Middle frontal gyrus (tissue), 1 donor: ENCODE results near the gene RLN2.
"Not testable (repeated sequence)": the region's sequence is repeated elsewhere in the genome, so short reads cannot be mapped to it uniquely, and the experiment has no call there.

Source experiments
- DNase-seq: peaks from one replicate; pipeline ENCODE4 v3.0.0-alpha.2; 2015; ENCODE audit warnings: low spot score; ENCODE audit errors: extremely low spot score

RLN2 gene

GRCh38 chr9:5303840-5304795 lies at the start of gene RLN2:
RLN2 (minus strand) TSS chr9:5304716; CDS start chr9:5304580, 136 bp downstream.
- not testable (repeated sequence) for DNase-seq

- DNase-seq, result no peak
Observed at GRCh38 chr9:5354184-5354583, 49.7 kb upstream of the RLN2 start.

GRCh38 chr9:5352637-5353248 lies 48.2 kb upstream of the RLN2 start:
- no peak for DNase-seq

GRCh38 chr9:5338992-5339981 lies 34.8 kb upstream of the RLN2 start, which contains the start of gene RLN1:
RLN1 (minus strand) TSS chr9:5339876; CDS start chr9:5339746, 130 bp downstream.
- not testable (repeated sequence) for DNase-seq

- DNase-seq, result no peak
Observed at GRCh38 chr9:5336688-5337087, 32.2 kb upstream of the RLN2 start.

- not testable (repeated sequence) for DNase-seq
Observed at GRCh38 chr9:5331276-5331675, 26.8 kb upstream of the RLN2 start.

- DNase-seq, result no peak
Observed at GRCh38 chr9:5326893-5327548, 22.5 kb upstream of the RLN2 start.

GRCh38 chr9:5326187-5326586 lies 21.7 kb upstream of the RLN2 start:
- DNase-seq, result no peak

- DNase-seq, result not testable (repeated sequence)
Observed at GRCh38 chr9:5321601-5322000, 17.1 kb upstream of the RLN2 start.

GRCh38 chr9:5321058-5321457 lies 16.5 kb upstream of the RLN2 start:
- no peak for DNase-seq

- not testable (repeated sequence) for DNase-seq
Observed at GRCh38 chr9:5316406-5316805, 11.9 kb upstream of the RLN2 start.

GRCh38 chr9:5315187-5315923 lies 10.8 kb upstream of the RLN2 start:
- DNase-seq, result no peak

- no peak for DNase-seq
Observed at GRCh38 chr9:5310851-5311250, 6.3 kb upstream of the RLN2 start.

- no peak for DNase-seq
Observed at GRCh38 chr9:5305741-5306140, 1.2 kb upstream of the RLN2 start.

GRCh38 chr9:5301544-5301943 lies 3.0 kb downstream of the RLN2 start:
- no peak for DNase-seq

- DNase-seq, result no peak
Observed at GRCh38 chr9:5292141-5292540, 12.4 kb downstream of the RLN2 start.

- no peak for DNase-seq
Observed at GRCh38 chr9:5288591-5288990, 15.9 kb downstream of the RLN2 start.

GRCh38 chr9:5286262-5286661 lies 18.3 kb downstream of the RLN2 start:
- DNase-seq, result no peak

GRCh38 chr9:5278486-5278885 lies 26.0 kb downstream of the RLN2 start:
- no peak for DNase-seq

- no peak for DNase-seq
Observed at GRCh38 chr9:5274770-5275169, 29.7 kb downstream of the RLN2 start.
